A549 (cell line): ENCODE measurements around the gene PADI4.

ENCODE experiments used
- BCL3 ChIP-seq: fragments of >200 bp; sonication (Bioruptor Twin); formaldehyde crosslinking; IDR thresholded peaks from 3 replicates; pipeline ENCODE4 v1.6.1; 2016
- BHLHE40 ChIP-seq: IDR thresholded peaks from 2 replicates; pipeline ENCODE4 v1.6.1; 2012; ENCODE audit warnings: low read depth, low read length, inconsistent platforms
- CEBPB ChIP-seq, 2 experiments: fragments of >200 bp in 1 of 2; sonication (Bioruptor Twin) in 1 of 2; formaldehyde crosslinking in 1 of 2; IDR thresholded peaks; 2 replicates each; pipeline ENCODE4 v1.6.1; 2012 to 2016
- CTCF ChIP-seq: fragments of >200 bp; sonication (Bioruptor Twin); formaldehyde crosslinking; IDR thresholded peaks from 3 replicates; pipeline ENCODE4 v1.5.1; 2016
- ELK1 ChIP-seq: fragments of 150-350 bp; IDR thresholded peaks from 2 replicates; pipeline ENCODE4 v1.6.1; 2014; ENCODE audit warnings: low read depth, mild to moderate bottlenecking, low read length
- JUNB ChIP-seq: fragments of >200 bp; sonication (Bioruptor Twin); formaldehyde crosslinking; IDR thresholded peaks from 2 replicates; pipeline ENCODE4 v1.6.1; 2016
- POLR2A ChIP-seq: IDR thresholded peaks from 2 replicates; pipeline ENCODE4 v1.6.1; 2012; ENCODE audit warnings: mild to moderate bottlenecking, low read length
- RAD21 ChIP-seq, 2 experiments: fragments of >200 bp in 1 of 2; sonication (Bioruptor Twin) in 1 of 2; formaldehyde crosslinking in 1 of 2; IDR thresholded peaks in 1 of 2; conservative IDR thresholded peaks in 1 of 2; 2 replicates in 1 of 2; 3 replicates in 1 of 2; pipeline ENCODE4 v1.6.1; 2012 to 2018; ENCODE audit warnings: inconsistent platforms in 1 of 2
- SMC3 ChIP-seq: fragments of >200 bp; sonication (Bioruptor Twin); formaldehyde crosslinking; IDR thresholded peaks from 3 replicates; pipeline ENCODE4 v1.6.1; 2018; ENCODE audit warnings: inconsistent platforms
- USF2 ChIP-seq: fragments of 450-650 bp; IDR thresholded peaks from 2 replicates; pipeline ENCODE4 v1.6.1; 2014; ENCODE audit warnings: antibody characterized with exemption
- ZFP36 ChIP-seq: fragments of 450-650 bp; IDR thresholded peaks from 2 replicates; pipeline ENCODE4 v1.6.1; 2014; ENCODE audit warnings: borderline replicate concordance; ENCODE audit not compliant: partially characterized antibody

GRCh38 chr1:17304826-17305175 lies 3.2 kb upstream of the PADI4 start:
- TF ChIP-seq USF2 (no peak), ELK1 (no peak), CTCF (no peak), POLR2A (no peak), SMC3 (no peak), BCL3 (no peak), BHLHE40 (no peak), JUNB (no peak), CEBPB (IDR thresholded peaks at IDR 0.05) (no peak), ZFP36 (no peak), RAD21 (conservative IDR thresholded peaks at IDR 0.05 in 1 of 2, IDR thresholded peaks at IDR 0.05 in 1 of 2) (no peak)
